HG03460 (cell line): ENCODE data around the gene SPZ1.
"Not testable (repeated sequence)": the region's sequence is repeated elsewhere in the genome, so short reads cannot be mapped to it uniquely, and the experiment has no call there.

Experiments used
- ATAC-seq: cut with Tn5 transposase; IDR thresholded peaks from one replicate; pipeline ENCODE4 v1.9.1; 2021; ENCODE audit not compliant: unreplicated experiment

SPZ1 gene

GRCh38 chr5:80326468-80326867 lies 6.7 kb downstream of the SPZ1 start:
- no peak for ATAC-seq

- no peak for ATAC-seq
Measured at GRCh38 chr5:80337379-80337778, 17.6 kb downstream of the SPZ1 start.

GRCh38 chr5:80339116-80339515 lies 19.3 kb downstream of the SPZ1 start:
- ATAC-seq = no peak

- ATAC-seq = no peak
Measured at GRCh38 chr5:80341016-80341775, 21.4 kb downstream of the SPZ1 start.

- ATAC-seq = no peak
Measured at GRCh38 chr5:80343067-80343466, 23.3 kb downstream of the SPZ1 start.

DNA sequence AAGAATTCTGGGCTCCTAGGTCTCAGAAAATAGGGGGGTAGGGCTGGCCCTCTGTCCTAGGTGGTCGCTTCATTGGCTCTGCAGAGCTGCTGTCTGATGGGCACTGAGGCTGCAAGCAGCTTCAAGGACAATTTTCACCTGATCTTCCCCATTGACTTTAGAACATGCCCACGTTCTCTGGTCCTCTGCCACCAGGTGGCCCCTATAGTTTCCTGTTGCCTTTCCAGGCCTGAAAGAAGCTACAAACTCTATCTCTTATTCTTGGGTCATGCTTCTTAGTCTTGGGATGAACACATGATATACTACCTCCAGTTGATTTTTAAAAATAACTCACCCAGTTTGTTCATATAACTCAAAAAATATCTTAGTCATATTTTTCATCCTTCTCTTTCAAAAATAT lies 26.3 kb downstream of the SPZ1 start:
- ATAC-seq = no peak

- ATAC-seq = no peak
Measured at GRCh38 chr5:80348171-80348570, 28.4 kb downstream of the SPZ1 start.

DNA sequence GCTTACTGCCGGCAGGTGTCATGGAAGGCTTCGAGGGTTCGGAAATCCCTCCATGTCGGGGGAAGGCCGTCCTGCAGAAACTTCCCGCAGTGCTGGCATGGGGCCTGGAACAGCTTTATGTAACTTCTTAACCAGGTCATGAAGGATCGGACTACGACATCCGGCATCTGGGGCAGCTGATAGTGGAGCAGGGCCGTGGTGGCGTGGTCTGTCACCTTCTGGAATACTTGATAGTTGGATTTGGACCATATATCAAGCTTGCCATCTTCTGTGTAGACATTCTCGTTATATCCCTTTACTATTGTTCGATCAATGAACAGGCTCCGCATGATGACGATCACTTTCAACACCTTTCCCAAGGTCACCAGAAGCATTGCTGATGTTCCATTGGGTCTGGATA lies 31.2 kb downstream of the SPZ1 start:
- ATAC-seq = not testable (repeated sequence)

GRCh38 chr5:80355686-80356085 lies 35.9 kb downstream of the SPZ1 start:
- ATAC-seq = no peak

GRCh38 chr5:80357671-80358070 lies 37.9 kb downstream of the SPZ1 start:
- no peak for ATAC-seq

GRCh38 chr5:80360914-80361444 lies 41.2 kb downstream of the SPZ1 start:
- no peak for ATAC-seq

- no peak for ATAC-seq
Measured at GRCh38 chr5:80364892-80365291, 45.1 kb downstream of the SPZ1 start.

GRCh38 chr5:80368661-80369480 lies 49.1 kb downstream of the SPZ1 start:
- ATAC-seq = no peak

GRCh38 chr5:80369521-80369920 lies 49.7 kb downstream of the SPZ1 start:
- no peak for ATAC-seq

GRCh38 chr5:80370390-80370789 lies 50.6 kb downstream of the SPZ1 start:
- no peak for ATAC-seq
